Measurements from ENCODE around the gene SLC5A11.

DNA sequence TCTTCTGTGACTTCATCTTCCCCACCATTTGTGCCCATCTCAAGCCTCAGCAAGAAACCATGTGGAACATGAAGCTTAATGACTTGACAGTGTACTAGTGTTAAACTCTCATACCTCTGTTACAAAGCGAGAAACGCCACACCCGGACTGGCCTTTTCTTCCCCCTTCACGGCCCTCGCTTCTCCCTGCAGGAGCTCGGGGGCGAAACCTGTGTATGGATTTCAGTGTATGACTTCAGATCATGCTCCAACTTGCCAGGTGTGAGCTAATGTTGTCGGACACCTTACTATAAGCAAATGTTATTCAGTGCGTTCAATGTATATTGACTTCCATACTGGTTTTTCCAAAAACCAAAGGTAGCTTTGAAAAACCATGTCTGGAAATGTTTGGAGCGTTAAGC is 20.1 kb upstream of the SLC5A11 start:
- TF ChIP-seq POLR2AphosphoS5 (IDR thresholded peaks at IDR 0.05; ENCODE audit: low read depth, low read length) (no peak), POLR2A (IDR thresholded peaks at IDR 0.05; ENCODE audit: low read depth, low read length) (no peak), TAF1 (IDR thresholded peaks at IDR 0.05; ENCODE audit: borderline replicate concordance, low read depth, low read length) (no peak)
